GM21528 (cell line): Measurements from ENCODE around the gene CERS6.
"Not testable (repeated sequence)": the region's sequence is repeated elsewhere in the genome, so short reads cannot be mapped to it uniquely, and the experiment has no call there.

Experiments used
- ATAC-seq: cut with Tn5 transposase; IDR thresholded peaks from one replicate; pipeline ENCODE4 v1.9.1; 2021; ENCODE audit warnings: mild to moderate bottlenecking, moderate library complexity; ENCODE audit not compliant: unreplicated experiment, low FRiP score

Gene CERS6

GRCh38 chr2:168658706-168659105 is 202.6 kb downstream of the CERS6 start:
- ATAC-seq: no peak

- no peak for ATAC-seq
Observed at GRCh38 chr2:168660870-168661862, 205.1 kb downstream of the CERS6 start.

- no peak for ATAC-seq
Observed at GRCh38 chr2:168661863-168662256, 205.8 kb downstream of the CERS6 start.

- ATAC-seq: no peak
Observed at GRCh38 chr2:168662651-168663208, 206.7 kb downstream of the CERS6 start.

- no peak for ATAC-seq
Observed at GRCh38 chr2:168663993-168664392, 207.9 kb downstream of the CERS6 start.

GRCh38 chr2:168664715-168665114 is 208.6 kb downstream of the CERS6 start:
- not testable (repeated sequence) for ATAC-seq

- ATAC-seq: no peak
Observed at GRCh38 chr2:168666339-168666738, 210.3 kb downstream of the CERS6 start.

- ATAC-seq: no peak
Observed at GRCh38 chr2:168667156-168667555, 211.1 kb downstream of the CERS6 start.

- ATAC-seq: no peak
Observed at GRCh38 chr2:168669151-168669550, 213.1 kb downstream of the CERS6 start.

GRCh38 chr2:168670478-168670877 is 214.4 kb downstream of the CERS6 start:
- ATAC-seq: no peak

GRCh38 chr2:168671932-168672331 is 215.9 kb downstream of the CERS6 start:
- no peak for ATAC-seq

GRCh38 chr2:168673265-168674189 is 217.5 kb downstream of the CERS6 start:
- no peak for ATAC-seq

- no peak for ATAC-seq
Observed at GRCh38 chr2:168678153-168678853, 222.2 kb downstream of the CERS6 start.

- no peak for ATAC-seq
Observed at GRCh38 chr2:168679081-168679480, 223.0 kb downstream of the CERS6 start.

GRCh38 chr2:168679741-168680310 is 223.8 kb downstream of the CERS6 start:
- no peak for ATAC-seq

GRCh38 chr2:168683996-168684395 is 227.9 kb downstream of the CERS6 start:
- ATAC-seq: no peak

GRCh38 chr2:168684921-168685599 is 229.0 kb downstream of the CERS6 start:
- no peak for ATAC-seq

GRCh38 chr2:168685600-168686451 is 229.8 kb downstream of the CERS6 start:
- no peak for ATAC-seq
